Measurements from ENCODE around the gene NKX6-1.
A peak's percentile ranks its signal among the peaks of the same experiment; 100 is the strongest.

Gene NKX6-1

GRCh38 chr4:84481077-84481859, 17.8 kb downstream of the NKX6-1 start:
- TF ChIP-seq CTCF (IDR thresholded peaks at IDR 0.05; ENCODE audit: low read depth, low read length): no peak
- no peak for DNase-seq
- Histone ChIP-seq H3K27me3 (ENCODE audit: insufficient read depth, low read depth, severe bottlenecking) (peaks cover 62% of the 10 kb centered on the region), H3K9me3 (ENCODE audit: severe bottlenecking) (peaks cover 5% of the 10 kb centered on the region), H3K27ac (no peak overlapping the region), H3K36me3 (no peaks in the 10 kb centered on the region), H3K4me3 (ENCODE audit: low read depth, low read length) (peak overlapping the region; percentile 14; the same call in 1 of the 2 replicates)

GRCh38 chr4:84480082-84480481, 19.0 kb downstream of the NKX6-1 start:
- TF ChIP-seq CTCF (IDR thresholded peaks at IDR 0.05; ENCODE audit: low read depth, low read length): no peak
- Histone ChIP-seq H3K27me3 (ENCODE audit: insufficient read depth, low read depth, severe bottlenecking) (peaks cover 51% of the 10 kb centered on the region), H3K27ac (no peak overlapping the region), H3K9me3 (ENCODE audit: severe bottlenecking) (peaks cover 5% of the 10 kb centered on the region), H3K36me3 (no peaks in the 10 kb centered on the region), H3K4me3 (ENCODE audit: low read depth, low read length) (no peak overlapping the region)
- no peak for DNase-seq

- TF ChIP-seq CTCF (IDR thresholded peaks at IDR 0.05; ENCODE audit: low read depth, low read length): peak; percentile 30; the same call in 1 of the 2 replicates
- H3K36me3 ChIP-seq: no peaks in the 10 kb centered on the region
- peak; percentile 21 for DNase-seq
- H3K27me3 ChIP-seq (ENCODE audit: insufficient read depth, low read depth, severe bottlenecking): peaks cover 46% of the 10 kb centered on the region
- H3K27ac ChIP-seq: no peak overlapping the region
- peaks cover 5% of the 10 kb centered on the region for H3K9me3 ChIP-seq (ENCODE audit: severe bottlenecking)
- H3K4me3 ChIP-seq (ENCODE audit: low read depth, low read length): no peak overlapping the region
Measured at GRCh38 chr4:84479663-84480062, 19.4 kb downstream of the NKX6-1 start.

GRCh38 chr4:84477738-84478137, 21.4 kb downstream of the NKX6-1 start:
- TF ChIP-seq CTCF (IDR thresholded peaks at IDR 0.05; ENCODE audit: low read depth, low read length): no peak

GRCh38 chr4:84474107-84474506, 25.0 kb downstream of the NKX6-1 start:
- Histone ChIP-seq H3K27ac (no peak overlapping the region), H3K36me3 (no peaks in the 10 kb centered on the region), H3K4me3 (ENCODE audit: low read depth, low read length) (no peak overlapping the region), H3K27me3 (ENCODE audit: insufficient read depth, low read depth, severe bottlenecking) (no peaks in the 10 kb centered on the region), H3K9me3 (ENCODE audit: severe bottlenecking) (no peaks in the 10 kb centered on the region)
- no peak for DNase-seq
- TF ChIP-seq CTCF (IDR thresholded peaks at IDR 0.05; ENCODE audit: low read depth, low read length): no peak

More at GRCh38 chr4:84477738-84478137, 21.4 kb downstream of the NKX6-1 start:
- Histone ChIP-seq H3K36me3 (no peaks in the 10 kb centered on the region), H3K27me3 (ENCODE audit: insufficient read depth, low read depth, severe bottlenecking) (peaks cover 32% of the 10 kb centered on the region), H3K4me3 (ENCODE audit: low read depth, low read length) (no peak overlapping the region), H3K9me3 (ENCODE audit: severe bottlenecking) (peaks cover under 1% of the 10 kb centered on the region), H3K27ac (no peak overlapping the region)
- DNase-seq: no peak

All from WERI-Rb-1 (cell line).